GM21367 (cell line): ENCODE measurements around the gene YAP1.

Experiments
- ATAC-seq: cut with Tn5 transposase; IDR thresholded peaks from one replicate; pipeline ENCODE4 v1.9.1; 2021; ENCODE audit not compliant: unreplicated experiment

YAP1 gene

GRCh38 chr11:102116453-102117205, 6.4 kb downstream of the YAP1 start:
- ATAC-seq = no peak

- no peak for ATAC-seq
Observed at GRCh38 chr11:102117472-102118113, 7.3 kb downstream of the YAP1 start.

- ATAC-seq = no peak
Observed at GRCh38 chr11:102118937-102119336, 8.7 kb downstream of the YAP1 start.

GRCh38 chr11:102119997-102120396, 9.8 kb downstream of the YAP1 start:
- no peak for ATAC-seq

- no peak for ATAC-seq
Observed at GRCh38 chr11:102120437-102120973, 10.3 kb downstream of the YAP1 start.

GRCh38 chr11:102121329-102121728, 11.1 kb downstream of the YAP1 start:
- ATAC-seq = no peak

GRCh38 chr11:102134597-102134996, 24.4 kb downstream of the YAP1 start:
- no peak for ATAC-seq

GRCh38 chr11:102135256-102135655, 25.0 kb downstream of the YAP1 start:
- no peak for ATAC-seq

GRCh38 chr11:102138223-102138622, 28.0 kb downstream of the YAP1 start:
- no peak for ATAC-seq

GRCh38 chr11:102138670-102139069, 28.4 kb downstream of the YAP1 start:
- no peak for ATAC-seq

GRCh38 chr11:102139081-102139498, 28.8 kb downstream of the YAP1 start:
- ATAC-seq = no peak

- ATAC-seq = no peak
Observed at GRCh38 chr11:102142333-102142732, 32.1 kb downstream of the YAP1 start.

- ATAC-seq = no peak
Observed at GRCh38 chr11:102143867-102144266, 33.6 kb downstream of the YAP1 start.

- ATAC-seq = no peak
Observed at GRCh38 chr11:102144357-102145355, 34.4 kb downstream of the YAP1 start.

GRCh38 chr11:102147015-102147414, 36.8 kb downstream of the YAP1 start:
- no peak for ATAC-seq

GRCh38 chr11:102147632-102148031, 37.4 kb downstream of the YAP1 start:
- no peak for ATAC-seq

- ATAC-seq = no peak
Observed at GRCh38 chr11:102148059-102148458, 37.8 kb downstream of the YAP1 start.

- no peak for ATAC-seq
Observed at GRCh38 chr11:102151784-102152525, 41.7 kb downstream of the YAP1 start.

- ATAC-seq = no peak
Observed at GRCh38 chr11:102153082-102153481, 42.8 kb downstream of the YAP1 start.

GRCh38 chr11:102154806-102155205, 44.6 kb downstream of the YAP1 start:
- ATAC-seq = no peak
